Measurements from ENCODE around the gene FAM168A. TPM values are rescaled to one million over a fixed set of nuclear protein-coding genes. Genes with fewer than 3 reads are reported as not detected.

Gene FAM168A
- total RNA-seq, 2 experiments from 2014 or later, result 22.2 to 24.0 TPM

DNA sequence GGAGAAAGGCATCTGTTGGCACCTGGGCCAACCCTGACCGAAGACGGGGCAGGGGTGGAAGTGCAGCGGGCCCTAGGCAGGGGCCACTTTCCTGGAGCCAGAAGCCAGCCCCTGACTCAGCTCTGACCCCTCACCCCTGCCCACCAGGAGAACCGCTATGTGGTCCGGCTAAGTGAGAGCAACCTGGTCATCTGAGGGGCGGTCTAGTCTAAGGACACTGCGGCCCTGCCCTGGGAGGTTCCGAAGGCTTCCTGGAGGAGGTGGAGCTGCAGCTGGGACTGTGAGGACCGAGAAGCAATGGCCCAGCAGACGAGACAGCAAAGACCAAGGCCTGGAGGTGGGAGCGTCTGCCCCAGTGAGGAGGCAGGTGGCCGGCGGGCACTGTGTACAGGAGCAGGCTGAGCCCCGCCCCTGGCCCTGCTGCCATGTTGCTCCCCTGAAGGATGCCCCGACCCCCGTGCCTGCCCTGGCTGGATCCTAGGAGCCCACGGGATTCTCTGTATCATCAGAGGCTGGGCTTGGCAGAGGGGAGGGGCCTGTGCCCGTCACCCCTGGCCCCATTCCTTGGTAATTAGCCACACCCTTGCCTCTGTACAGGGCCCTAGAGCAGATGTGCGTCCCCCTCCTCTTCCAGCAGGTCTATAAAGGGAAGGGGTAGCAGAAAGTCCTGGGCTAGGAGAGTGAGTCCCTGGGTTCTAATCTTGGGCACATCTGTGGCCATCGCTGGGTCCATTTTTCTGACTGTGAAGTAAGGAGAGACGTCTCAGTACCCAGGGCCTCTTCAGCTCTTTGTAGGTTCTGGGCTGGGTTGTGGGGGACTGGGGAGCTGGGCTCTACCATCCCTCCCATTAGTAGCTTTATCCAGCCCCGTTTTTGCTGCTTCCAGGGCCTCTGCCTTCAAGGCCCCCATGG is 202.4 kb downstream of the FAM168A start:
- Mint-ChIP-seq H3K27ac (no peak overlapping the region), H3K9me3 (no peaks in the 10 kb centered on the region), H3K36me3 (ENCODE audit: low read depth) (peaks cover 32% of the 10 kb centered on the region), H3K27me3 (no peaks in the 10 kb centered on the region), H3K4me1 (peaks cover 2% of the 10 kb centered on the region), H3K4me3 (no peak overlapping the region)
- DNase-seq, result no peak
- ChIA-PET POLR2A (interaction anchor here (1.0 to 2.1 kb wide), 3 partner anchors 20 to 45 kb away, joined by 3 to 5 read pairs (median 4); no protein-coding TSS in a partner anchor), CTCF (interaction anchor here (1.0 to 2.2 kb wide), 4 partner anchors 11 to 101 kb away, joined by 3 to 20 read pairs (median 6); no protein-coding TSS in a partner anchor)

DNA sequence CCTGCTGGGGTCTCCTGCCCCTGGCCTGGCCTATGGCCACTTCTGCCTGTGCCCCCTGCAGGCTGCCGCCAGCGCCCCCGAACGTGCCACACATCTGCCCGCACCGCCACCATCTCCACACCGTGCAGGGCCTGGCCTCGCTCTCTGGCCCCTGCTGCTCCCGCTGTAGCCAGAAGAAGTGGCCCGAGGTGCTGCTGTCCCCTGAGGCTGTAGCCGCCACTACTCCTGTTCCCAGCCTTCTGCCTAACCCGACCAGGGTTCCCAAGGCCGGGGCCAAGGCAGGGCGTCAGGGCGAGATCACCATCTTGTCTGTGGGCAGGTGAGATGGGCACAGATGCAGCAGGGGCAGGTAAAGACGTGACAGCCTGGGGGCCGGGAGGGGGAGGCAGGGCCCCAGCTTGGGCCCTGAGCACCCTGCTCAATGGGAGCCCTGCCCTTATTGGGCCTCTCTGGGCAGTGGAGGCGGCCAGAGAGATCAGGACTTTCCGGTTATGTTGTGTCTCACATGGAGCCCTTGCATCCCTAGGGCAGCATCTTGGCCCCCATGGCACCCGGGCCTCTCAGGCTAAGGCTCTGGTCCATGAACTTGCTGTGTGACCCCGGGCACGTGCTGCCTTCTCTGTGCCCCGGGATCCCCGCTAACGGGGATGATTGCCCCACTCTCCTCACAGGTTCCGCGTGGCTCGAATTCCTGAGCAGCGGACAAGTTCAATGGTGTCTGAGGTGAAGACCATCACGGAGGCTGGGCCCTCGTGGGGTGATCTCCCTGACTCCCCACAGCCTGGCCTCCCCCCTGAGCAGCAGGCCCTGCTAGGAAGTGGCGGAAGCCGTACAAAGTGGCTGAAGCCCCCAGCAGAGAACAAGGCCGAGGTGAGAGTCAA is 203.3 kb downstream of the FAM168A start:
- ChIA-PET CTCF (interaction anchor here (2.0 to 2.8 kb wide), 2 partner anchors 12 to 44 kb away, joined by 8 to 106 read pairs; no protein-coding TSS in a partner anchor), POLR2A (no interaction called here)
- H3K4me3 Mint-ChIP-seq, result no peak overlapping the region
- no peak for DNase-seq
- H3K9me3 Mint-ChIP-seq, result no peaks in the 10 kb centered on the region
- H3K36me3 Mint-ChIP-seq (ENCODE audit: low read depth), result peaks cover 36% of the 10 kb centered on the region
- peaks cover 6% of the 10 kb centered on the region for H3K4me1 Mint-ChIP-seq
- H3K27ac Mint-ChIP-seq, result no peak overlapping the region
- no peaks in the 10 kb centered on the region for H3K27me3 Mint-ChIP-seq

DNA sequence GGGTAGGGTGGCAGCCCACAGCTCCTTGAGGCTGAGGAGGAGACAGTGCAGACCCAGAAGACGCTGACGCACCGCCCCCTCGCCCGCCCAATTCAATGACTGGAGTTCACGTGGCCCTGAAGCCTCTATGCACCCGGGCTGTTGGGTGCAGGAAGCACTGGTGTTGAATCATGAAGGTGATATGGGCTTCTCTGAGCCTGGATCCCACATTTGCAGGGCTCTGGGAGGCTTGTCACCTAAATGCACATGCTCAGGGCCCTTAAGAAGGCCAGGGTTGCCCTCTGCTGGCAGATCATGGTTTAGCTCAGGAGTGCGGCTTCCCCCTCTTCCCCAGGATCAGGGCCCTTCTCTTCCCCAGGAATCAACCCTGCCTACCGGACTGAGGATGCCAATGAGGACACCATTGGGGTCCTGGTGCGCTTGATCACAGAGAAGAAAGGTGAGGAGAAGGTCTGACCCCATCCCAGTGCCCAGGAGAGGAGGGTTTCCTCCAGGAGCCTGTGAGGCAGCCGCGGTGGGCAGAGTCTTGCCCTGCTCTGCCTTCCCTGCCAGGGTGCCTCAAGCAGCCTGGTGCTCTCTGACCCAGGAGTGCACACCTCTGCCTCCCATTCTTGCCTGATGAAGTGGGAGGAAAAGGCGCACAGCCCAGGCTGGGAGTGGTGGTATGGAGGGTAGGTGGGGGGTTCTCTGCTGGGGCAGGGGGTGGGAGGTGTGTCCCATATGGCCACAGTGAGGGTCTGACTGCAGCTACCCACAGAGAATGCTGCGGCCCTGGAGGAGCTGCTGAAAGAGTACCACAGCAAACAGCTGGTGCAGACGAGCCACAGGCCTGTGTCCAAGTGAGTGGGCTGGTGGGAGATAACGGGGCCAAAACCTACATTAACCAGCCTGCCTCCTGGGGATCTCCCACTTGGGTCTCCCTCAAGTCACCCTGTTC is 204.2 kb downstream of the FAM168A start:
- H3K4me1 Mint-ChIP-seq, result peaks cover 10% of the 10 kb centered on the region

DNA sequence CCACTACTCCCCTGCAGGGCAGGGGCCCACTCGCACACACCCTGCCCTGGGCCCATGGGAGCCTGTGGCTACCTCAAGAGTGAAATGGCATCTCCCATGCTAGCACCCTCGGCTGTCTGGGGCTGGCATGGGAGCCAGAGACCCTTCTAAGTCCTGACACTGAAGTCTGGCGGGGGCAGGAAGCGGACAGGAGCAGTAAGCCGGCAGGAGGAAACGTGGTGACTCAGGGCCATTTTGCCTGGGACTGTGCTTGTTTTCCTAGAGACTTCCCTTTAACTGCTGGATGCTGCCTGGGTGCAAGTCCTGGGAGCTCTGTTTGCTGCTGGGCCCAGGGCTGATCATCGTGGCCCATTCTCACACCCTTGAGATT is 204.9 kb downstream of the FAM168A start:
- no peak for DNase-seq
- CTCF ChIA-PET, result interaction anchor here (0.6 to 2.8 kb wide), 13 partner anchors 8 to 267 kb away, joined by 3 to 106 read pairs (median 5); no protein-coding TSS in a partner anchor
- Mint-ChIP-seq H3K27ac (no peak overlapping the region), H3K9me3 (no peaks in the 10 kb centered on the region), H3K4me1 (peaks cover 14% of the 10 kb centered on the region), H3K4me3 (no peak overlapping the region), H3K27me3 (no peaks in the 10 kb centered on the region), H3K36me3 (ENCODE audit: low read depth) (peaks cover 38% of the 10 kb centered on the region)
- POLR2A ChIA-PET, result interaction anchor here (1.0 to 1.5 kb wide), 4 partner anchors 13 to 42 kb away, joined by 3 to 18 read pairs (median 4); no protein-coding TSS in a partner anchor

More for the DNA sequence above, 204.2 kb downstream of the FAM168A start:
- no peak overlapping the region for H3K27ac Mint-ChIP-seq
- peaks cover 34% of the 10 kb centered on the region for H3K36me3 Mint-ChIP-seq (ENCODE audit: low read depth)
- no peaks in the 10 kb centered on the region for H3K27me3 Mint-ChIP-seq
- H3K9me3 Mint-ChIP-seq, result no peaks in the 10 kb centered on the region
- H3K4me3 Mint-ChIP-seq, result no peak overlapping the region
- POLR2A ChIA-PET, result interaction anchor here (1.0 to 1.5 kb wide), 4 partner anchors 14 to 43 kb away, joined by 3 to 18 read pairs (median 4); no protein-coding TSS in a partner anchor
- peak; percentile 71 for DNase-seq
- CTCF ChIA-PET, result interaction anchor here (0.6 to 2.8 kb wide), 16 partner anchors 8 to 271 kb away, joined by 3 to 106 read pairs (median 4); no protein-coding TSS in a partner anchor

DNA sequence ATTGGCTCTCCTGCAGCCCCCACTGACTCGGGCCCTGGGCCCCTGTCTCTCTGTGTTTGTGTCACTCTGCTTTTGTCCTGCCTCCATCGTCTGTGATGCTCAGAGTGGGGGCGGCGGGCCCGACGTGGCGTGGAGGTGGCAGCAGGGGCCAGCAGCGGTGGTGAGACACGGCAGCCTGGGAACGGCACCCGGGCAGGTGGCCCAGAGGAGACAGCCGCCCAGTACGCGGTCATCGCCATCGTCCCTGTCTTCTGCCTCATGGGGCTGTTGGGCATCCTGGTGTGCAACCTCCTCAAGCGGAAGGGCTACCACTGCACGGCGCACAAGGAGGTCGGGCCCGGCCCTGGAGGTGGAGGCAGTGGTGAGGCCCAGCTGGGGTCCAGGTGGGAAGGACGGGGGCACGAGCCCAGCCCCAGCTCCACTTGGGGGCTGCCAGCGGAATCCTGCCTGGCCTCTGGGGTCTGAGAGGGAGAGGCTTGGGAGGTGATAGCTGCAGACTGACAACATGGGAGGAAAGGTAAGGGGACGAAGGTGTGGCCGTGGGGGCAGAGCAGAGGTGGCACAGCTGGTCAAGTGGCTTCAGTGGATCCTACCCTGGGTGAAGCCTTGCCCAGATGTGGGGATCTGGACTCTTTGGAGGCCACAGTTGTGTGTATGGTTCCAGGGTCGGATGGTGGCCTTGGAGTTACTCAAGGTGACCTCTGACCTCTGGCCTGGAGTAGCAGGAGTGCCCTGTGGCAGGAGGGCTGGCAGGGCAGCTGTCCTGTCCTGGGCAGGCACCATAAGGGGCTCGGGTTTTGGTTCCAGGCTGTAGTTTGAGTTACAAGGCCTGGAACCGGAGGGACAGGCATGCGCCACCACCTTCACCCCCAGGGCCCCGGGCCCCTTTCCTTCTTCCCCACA is 205.6 kb downstream of the FAM168A start:
- no peaks in the 10 kb centered on the region for H3K9me3 Mint-ChIP-seq
- H3K27me3 Mint-ChIP-seq, result no peaks in the 10 kb centered on the region
- ChIA-PET POLR2A (interaction anchor here (1.1 to 1.5 kb wide), 2 partner anchors 36 to 41 kb away, joined by 3 to 18 read pairs; no protein-coding TSS in a partner anchor), CTCF (interaction anchor here (0.6 to 2.8 kb wide), 12 partner anchors 7 to 268 kb away, joined by 3 to 106 read pairs (median 5); no protein-coding TSS in a partner anchor)
- no peak for DNase-seq
- peaks cover 16% of the 10 kb centered on the region for H3K4me1 Mint-ChIP-seq
- H3K27ac Mint-ChIP-seq, result no peak overlapping the region
- peaks cover 37% of the 10 kb centered on the region for H3K36me3 Mint-ChIP-seq (ENCODE audit: low read depth)
- H3K4me3 Mint-ChIP-seq, result no peak overlapping the region

DNA sequence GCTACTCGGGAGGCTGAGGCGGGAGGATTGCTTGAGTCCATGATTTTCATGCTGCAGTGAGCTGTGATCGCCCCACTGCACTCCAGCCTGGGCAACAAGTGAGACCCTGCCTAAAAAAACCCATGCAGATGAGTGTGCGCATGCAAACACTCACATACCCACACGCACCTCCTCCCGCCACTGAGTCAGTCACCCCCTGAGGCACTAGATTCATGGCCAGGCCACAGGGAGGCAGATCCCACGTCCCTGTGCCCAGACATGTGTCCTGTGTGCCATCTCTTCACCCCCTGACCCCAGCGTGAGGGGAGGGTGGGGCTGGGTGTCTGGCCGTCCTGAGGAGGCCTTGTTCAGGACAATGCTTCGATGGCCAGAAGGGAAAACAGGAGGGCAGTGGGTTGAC is 206.2 kb downstream of the FAM168A start:
- H3K27me3 Mint-ChIP-seq, result no peaks in the 10 kb centered on the region
- H3K4me1 Mint-ChIP-seq, result peaks cover 23% of the 10 kb centered on the region
- H3K4me3 Mint-ChIP-seq, result no peak overlapping the region
- ChIA-PET CTCF (interaction anchor here (1.1 to 2.8 kb wide), 2 partner anchors 41 to 54 kb away, joined by 5 to 106 read pairs; no protein-coding TSS in a partner anchor), POLR2A (no interaction called here)
- no peak for DNase-seq
- peaks cover 32% of the 10 kb centered on the region for H3K36me3 Mint-ChIP-seq (ENCODE audit: low read depth)
- H3K27ac Mint-ChIP-seq, result no peak overlapping the region
- no peaks in the 10 kb centered on the region for H3K9me3 Mint-ChIP-seq

DNA sequence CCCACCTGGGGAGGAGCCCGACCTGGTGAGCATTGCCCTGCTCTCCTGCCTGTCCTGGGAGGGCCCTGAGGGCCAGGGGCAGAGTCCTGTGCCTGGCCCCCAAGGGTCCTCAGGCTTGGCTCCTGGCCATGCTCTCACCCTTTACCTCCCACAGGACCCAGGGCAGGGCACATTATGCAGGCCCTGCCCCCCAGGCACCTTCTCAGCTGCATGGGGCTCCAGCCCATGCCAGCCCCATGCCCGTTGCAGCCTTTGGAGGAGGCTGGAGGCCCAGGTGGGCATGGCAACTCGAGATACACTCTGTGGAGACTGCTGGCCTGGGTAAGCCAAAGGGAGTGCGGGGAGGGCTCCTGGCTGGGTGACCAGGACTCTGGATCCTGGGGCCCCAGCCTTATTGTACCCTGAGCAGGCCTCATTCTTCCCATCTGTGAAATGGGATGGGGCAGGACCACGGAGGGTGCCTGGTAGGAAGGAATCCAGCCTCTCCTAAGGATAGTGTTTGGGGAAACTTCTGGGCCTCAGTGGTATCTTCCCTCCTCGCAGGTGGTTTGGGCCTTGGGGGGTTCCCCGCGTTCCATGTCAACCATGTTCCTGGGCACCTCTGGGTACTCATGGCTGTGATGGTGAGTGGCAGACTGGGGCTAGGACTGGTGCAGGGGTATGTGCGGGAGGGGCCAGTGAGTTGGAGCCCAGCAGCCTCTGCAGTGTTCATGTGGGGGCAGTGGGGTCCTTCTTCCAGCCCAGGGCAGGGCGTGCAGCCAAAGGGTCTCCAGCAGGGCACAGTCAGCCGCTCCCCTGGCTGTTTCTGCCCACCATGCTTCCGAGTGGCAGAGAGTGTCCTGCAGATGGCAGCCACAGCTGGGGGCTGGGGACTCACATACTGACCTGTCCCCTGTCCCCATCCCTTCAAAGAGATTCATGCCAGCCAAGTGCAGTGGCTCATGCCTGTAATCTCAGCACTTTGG is 207.0 kb downstream of the FAM168A start:
- peaks cover 28% of the 10 kb centered on the region for H3K36me3 Mint-ChIP-seq (ENCODE audit: low read depth)
- POLR2A ChIA-PET, result no interaction called here

DNA sequence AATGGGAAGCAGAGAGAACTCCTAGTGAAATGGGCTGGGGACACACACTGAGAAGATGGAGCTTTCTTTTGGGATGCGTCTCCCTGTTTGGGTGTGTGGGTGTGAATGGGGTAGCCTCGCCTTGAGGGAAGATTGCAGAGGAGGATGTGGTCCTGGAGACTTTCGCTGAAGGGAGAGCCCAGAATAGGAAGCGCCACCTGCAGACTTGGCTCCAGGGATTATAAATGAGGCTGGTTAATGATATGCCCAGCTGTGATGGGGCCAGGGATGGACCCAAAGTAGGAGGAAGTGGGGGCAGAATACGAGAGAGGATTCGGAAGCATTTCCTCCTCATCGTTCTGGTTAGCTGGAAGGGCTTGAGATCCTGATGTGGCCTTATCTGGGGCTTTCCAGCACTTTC is 208.0 kb downstream of the FAM168A start:
- no peak overlapping the region for H3K27ac Mint-ChIP-seq
- CTCF ChIA-PET, result interaction anchor here (0.6 to 2.5 kb wide), 2 partner anchors 39 to 235 kb away, joined by 3 to 14 read pairs; no protein-coding TSS in a partner anchor
- peaks cover 23% of the 10 kb centered on the region for H3K36me3 Mint-ChIP-seq (ENCODE audit: low read depth)

More for the DNA sequence above, 207.0 kb downstream of the FAM168A start:
- no peaks in the 10 kb centered on the region for H3K27me3 Mint-ChIP-seq
- no peak overlapping the region for H3K4me3 Mint-ChIP-seq
- H3K4me1 Mint-ChIP-seq, result peaks cover 31% of the 10 kb centered on the region
- no peaks in the 10 kb centered on the region for H3K9me3 Mint-ChIP-seq
- CTCF ChIA-PET, result interaction anchor here (2.5 kb wide), 1 partner anchor 40 kb away, joined by 14 read pairs; no protein-coding TSS in a partner anchor
- no peak overlapping the region for H3K27ac Mint-ChIP-seq
- DNase-seq, result no peak

DNA sequence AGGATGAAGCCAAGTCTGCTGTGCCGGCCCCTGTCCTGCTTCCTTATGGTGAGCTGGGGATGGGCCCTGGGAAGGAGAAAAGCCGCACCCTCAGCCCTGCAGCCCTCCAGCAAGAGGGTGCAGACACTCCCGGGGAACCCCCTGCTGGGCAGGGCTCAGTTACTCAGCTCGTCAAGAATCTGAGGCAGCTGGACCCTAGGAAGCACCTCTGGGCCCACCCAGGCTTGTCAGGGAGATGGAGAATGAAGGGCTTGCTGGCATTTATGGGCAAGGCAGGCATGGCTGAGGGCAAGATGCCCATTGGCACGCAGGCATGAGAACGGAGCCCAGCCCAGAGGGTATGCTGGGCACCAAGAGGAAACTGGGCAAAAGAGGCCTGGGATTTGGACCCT is 208.8 kb downstream of the FAM168A start:
- Mint-ChIP-seq H3K4me3 (no peak overlapping the region), H3K27ac (no peak overlapping the region), H3K9me3 (no peaks in the 10 kb centered on the region), H3K4me1 (peaks cover 49% of the 10 kb centered on the region), H3K36me3 (ENCODE audit: low read depth) (peaks cover 26% of the 10 kb centered on the region), H3K27me3 (no peaks in the 10 kb centered on the region)
- POLR2A ChIA-PET, result interaction anchor here (0.9 to 1.1 kb wide), 2 partner anchors 12 to 13 kb away, joined by 3 read pairs; partner anchors contain the start of gene RELT
- DNase-seq, result no peak
- CTCF ChIA-PET, result interaction anchor here (2.5 kb wide), 1 partner anchor 38 kb away, joined by 14 read pairs; no protein-coding TSS in a partner anchor

More for the DNA sequence above, 208.0 kb downstream of the FAM168A start:
- POLR2A ChIA-PET, result interaction anchor here (0.9 to 1.1 kb wide), 2 partner anchors 13 to 14 kb away, joined by 3 read pairs; partner anchors contain the start of gene RELT
- no peaks in the 10 kb centered on the region for H3K9me3 Mint-ChIP-seq
- H3K27me3 Mint-ChIP-seq, result no peaks in the 10 kb centered on the region
- H3K4me3 Mint-ChIP-seq, result no peak overlapping the region
- H3K4me1 Mint-ChIP-seq, result peaks cover 41% of the 10 kb centered on the region
- no peak for DNase-seq
